ENCODE results near the gene ESRRB. TPM values are rescaled to one million over a fixed set of nuclear protein-coding genes. Genes with fewer than 3 reads are reported as not detected.

ESRRB gene
- total and polyA plus RNA-seq, 7 donors, result 0.17 to 9.9 (median 2.5) TPM

DNA sequence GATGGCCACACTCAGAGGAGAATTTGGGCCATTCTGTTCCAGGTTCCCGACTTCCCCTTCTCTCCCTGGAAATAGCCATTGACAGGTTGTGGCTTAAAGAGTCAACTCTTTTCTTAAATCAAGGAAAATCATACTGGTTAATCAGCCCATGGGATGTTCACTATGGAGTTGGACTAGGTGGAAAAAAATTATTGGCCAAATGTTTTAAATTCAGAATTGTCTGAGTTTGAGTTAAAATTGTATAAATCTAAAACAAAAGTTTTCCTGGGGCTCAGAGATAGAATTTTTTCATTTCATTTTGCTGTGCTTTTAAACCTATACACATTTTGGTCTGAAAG lies 6.5 kb downstream of the ESRRB start:
- Histone ChIP-seq H3K36me3 (ENCODE audit: insufficient read depth in 1 of 2, low read depth in 1 of 2) (no peaks in the 10 kb centered on the region), H3K9me3 (no peaks in the 10 kb centered on the region), H3K4me1 (no peaks in the 10 kb centered on the region), H3K27me3 (ENCODE audit: insufficient read depth in 3 of 3, low read length in 2 of 3) (peaks cover 0 to 15% (median 7%) of the 10 kb centered on the region in 3 donors), H3K27ac (no peak overlapping the region), H3K4me3 (no peak overlapping the region)
- intact Hi-C loops (cut with DNase I), result loop anchor here in 1 of 2 donors (10.0 kb wide), 1 partner anchor 678 kb away; no protein-coding TSS in a partner anchor
- DNase-seq (no peak), ATAC-seq (no peak)
- TF ChIP-seq CTCF (IDR thresholded peaks at IDR 0.05), result no peak
- WGBS, 3 donors, result 39 to 67% (median 59%) methylated on average over 1 of the region's 1 CpG

DNA sequence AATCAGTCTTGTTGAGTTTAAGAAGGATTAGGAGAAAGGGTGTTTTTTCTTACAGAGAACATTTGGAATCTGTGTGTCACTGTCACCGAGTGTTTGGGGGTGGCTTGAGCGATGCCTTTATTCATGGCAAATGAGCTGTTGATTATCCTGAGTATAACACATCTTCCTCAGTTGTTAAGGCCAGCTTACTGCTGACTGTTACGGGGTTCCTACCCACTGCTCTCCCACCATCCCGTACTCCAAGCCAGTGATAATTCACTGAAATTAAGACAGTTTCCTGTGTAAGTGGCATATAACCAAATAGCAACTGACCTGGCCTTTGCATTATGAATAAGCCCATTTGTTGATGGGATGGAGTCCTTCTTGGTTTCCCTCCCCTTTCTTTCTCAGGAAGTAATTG lies 9.5 kb downstream of the ESRRB start:
- H3K4me1 ChIP-seq, result no peaks in the 10 kb centered on the region
- no peaks in the 10 kb centered on the region for H3K9me3 ChIP-seq
- H3K4me3 ChIP-seq, result no peak overlapping the region
- ATAC-seq, result no peak
- peaks cover 0 to 6% (median 0%) of the 10 kb centered on the region in 3 donors for H3K27me3 ChIP-seq (ENCODE audit: insufficient read depth in 3 of 3, low read length in 2 of 3)
- no peak for TF ChIP-seq CTCF (IDR thresholded peaks at IDR 0.05)
- no peaks in the 10 kb centered on the region for H3K36me3 ChIP-seq (ENCODE audit: insufficient read depth in 1 of 2, low read depth in 1 of 2)
- DNase-seq, result no peak
- intact Hi-C loops (cut with DNase I), result loop anchor here (5.0 to 10.0 kb wide), 2 partner anchors 333 to 681 kb away; no protein-coding TSS in a partner anchor
- no peak overlapping the region for H3K27ac ChIP-seq
- 67 to 79% (median 78%) methylated on average over 4 of the region's 4 CpGs for WGBS, 3 donors

DNA sequence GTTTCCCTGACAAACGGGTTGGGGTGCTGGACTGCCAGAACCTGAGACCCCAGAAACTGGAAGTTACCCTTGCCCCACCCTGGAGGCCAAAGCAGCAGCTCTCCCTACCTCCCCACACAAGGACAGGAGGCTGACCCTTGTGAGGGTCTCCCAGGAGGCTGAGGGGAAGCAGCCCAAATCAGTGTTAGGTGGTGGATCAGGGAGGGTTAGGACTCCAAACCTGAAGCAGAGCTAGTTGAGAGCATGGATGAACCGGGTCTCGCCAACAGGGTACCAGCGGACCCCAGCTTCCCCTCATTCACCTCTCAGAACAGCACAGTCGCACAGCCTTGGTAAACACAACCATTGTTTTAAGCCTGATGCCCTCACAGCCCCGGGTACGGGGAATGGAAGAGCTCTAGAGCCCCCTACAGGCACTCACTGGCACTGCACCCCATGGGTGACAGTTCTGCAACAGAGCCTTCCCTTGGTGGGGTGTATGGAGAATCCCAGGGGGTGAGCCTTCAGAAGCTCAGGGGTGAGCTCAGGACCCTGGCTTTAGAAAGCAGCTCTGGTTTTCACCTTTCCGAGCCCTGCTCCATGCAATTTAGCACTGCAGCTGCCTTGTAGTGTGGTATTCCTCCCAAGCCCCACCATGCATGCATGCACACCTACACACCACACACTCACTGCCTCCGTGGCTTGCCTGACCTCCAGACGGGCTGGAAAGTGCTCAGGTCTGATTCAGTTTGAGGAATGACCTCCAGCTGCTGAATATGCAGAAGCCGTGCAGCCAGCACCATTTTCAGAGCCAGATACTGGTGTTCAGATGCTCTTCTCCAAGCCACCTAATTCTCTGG lies 11.2 kb downstream of the ESRRB start:
- 17 to 23% (median 20%) methylated on average over 11 of the region's 11 CpGs for WGBS, 3 donors
- ATAC-seq (peak; percentile 88 to 95 (median 92)), DNase-seq (peak; percentile 65 to 70)
- peaks cover 0 to 3% (median 0%) of the 10 kb centered on the region in 3 donors for H3K27me3 ChIP-seq (ENCODE audit: insufficient read depth in 3 of 3, low read length in 2 of 3)
- no peak overlapping the region for H3K4me3 ChIP-seq
- intact Hi-C loops (cut with DNase I), result loop anchor here (2.0 to 10.0 kb wide), 3 partner anchors 335 to 682 kb away; no protein-coding TSS in a partner anchor
- no peaks in the 10 kb centered on the region for H3K36me3 ChIP-seq (ENCODE audit: insufficient read depth in 1 of 2, low read depth in 1 of 2)
- H3K4me1 ChIP-seq, result no peaks in the 10 kb centered on the region
- peak; percentile 97 for TF ChIP-seq CTCF (IDR thresholded peaks at IDR 0.05)
- no peak overlapping the region for H3K27ac ChIP-seq
- H3K9me3 ChIP-seq, result no peaks in the 10 kb centered on the region

- no peak for ATAC-seq
- Histone ChIP-seq H3K27ac (no peak overlapping the region), H3K4me1 (no peaks in the 10 kb centered on the region), H3K27me3 (ENCODE audit: insufficient read depth in 3 of 3, low read length in 2 of 3) (peaks cover 0 to 1% (median 0%) of the 10 kb centered on the region in 3 donors), H3K9me3 (no peaks in the 10 kb centered on the region), H3K36me3 (ENCODE audit: insufficient read depth in 1 of 2, low read depth in 1 of 2) (no peaks in the 10 kb centered on the region), H3K4me3 (no peak overlapping the region)
- intact Hi-C loops (cut with DNase I), result loop anchor here (5.0 to 10.0 kb wide), 2 partner anchors 338 to 685 kb away; no protein-coding TSS in a partner anchor
- TF ChIP-seq CTCF (IDR thresholded peaks at IDR 0.05), result no peak
- WGBS, 3 donors, result 79 to 86% (median 84%) methylated on average over 9 of the region's 9 CpGs
- DNase-seq, result no peak
Measured at GRCh38 chr14:76389841-76390240, 13.9 kb downstream of the ESRRB start.
